Thymus (tissue), 11 donors: Measurements from ENCODE around the gene PARD6A. TPM values are rescaled to one million over a fixed set of nuclear protein-coding genes. Genes with fewer than 3 reads are reported as not detected.

Source experiments
- DNase-seq, 9 donors: peaks; one replicate each; pipeline ENCODE4 v3.0.0-alpha.2; 2013; ENCODE audit warnings: low spot score in 9 of 9, low read depth in 6 of 9, missing footprints in 1 of 9
- H3K27ac ChIP-seq, 2 donors: one replicate each; pipeline ENCODE4 v1.5.1; 2013; ENCODE audit warnings: control low read depth in 1 of 2, low read depth in 1 of 2, low read length in 1 of 2, mild to moderate bottlenecking in 1 of 2, moderate library complexity in 1 of 2
- H3K27me3 ChIP-seq, 2 donors: one replicate each; pipeline ENCODE4 v1.5.1; 2013; ENCODE audit warnings: low read length in 1 of 2; ENCODE audit not compliant: control insufficient read depth in 2 of 2, insufficient read depth in 1 of 2
- H3K36me3 ChIP-seq, 2 donors: one replicate each; pipeline ENCODE4 v1.5.1; 2013; ENCODE audit warnings: low read length in 1 of 2, mild to moderate bottlenecking in 1 of 2, moderate library complexity in 1 of 2; ENCODE audit not compliant: control insufficient read depth in 2 of 2, insufficient read depth in 2 of 2
- H3K4me1 ChIP-seq, 2 donors: one replicate each; pipeline ENCODE4 v1.5.1; 2013; ENCODE audit warnings: low read length in 2 of 2; ENCODE audit not compliant: control insufficient read depth in 2 of 2, insufficient read depth in 2 of 2
- H3K4me3 ChIP-seq, 2 donors: one replicate each; pipeline ENCODE4 v1.5.1; 2013; ENCODE audit warnings: low read length in 2 of 2, control low read depth in 1 of 2, mild to moderate bottlenecking in 1 of 2
- H3K9me3 ChIP-seq, 2 donors: one replicate each; pipeline ENCODE4 v1.5.1; 2013; ENCODE audit warnings: low read length in 1 of 2, mild to moderate bottlenecking in 1 of 2; ENCODE audit not compliant: control insufficient read depth in 2 of 2, insufficient read depth in 1 of 2
- WGBS: extraction: QIAGEN DNeasy Blood & Tissue Kit; methylation state at CpG from one replicate; pipeline ENCODE4 v1.1.7; 2013; 5-methylcytosine and 5-hydroxymethylcytosine counted together
- polyA plus RNA-seq: library from polyadenylated mRNA; stranded (reverse); fragments of 200-250 nt; gene quantifications from one replicate; pipeline ENCODE4 v1.2.3, GENCODE V29; 2013
- total RNA-seq: library from RNA; stranded (reverse); fragments of 120-200 nt; gene quantifications from one replicate; pipeline ENCODE4 v1.2.4, GENCODE V29; 2013
- donor health status: healthy.

PARD6A gene
- total and polyA plus RNA-seq, 2 donors = 4.6 to 5.9 TPM

- Histone ChIP-seq H3K4me3 (peak overlapping the region in 1 of 2 donors; percentile 83), H3K27ac (peak overlapping the region; percentile 18 to 47), H3K36me3 (peaks cover 38 to 42% of the 10 kb centered on the region in 2 donors), H3K4me1 (peaks cover 6 to 29% of the 10 kb centered on the region in 2 donors), H3K27me3 (peaks cover 0 to 14% of the 10 kb centered on the region in 2 donors), H3K9me3 (no peaks in the 10 kb centered on the region)
- WGBS = over 99% methylated on average over 9 of the region's 9 CpGs
- DNase-seq = no peak
Measured at GRCh38 chr16:67644038-67644437, 16.7 kb upstream of the PARD6A start.

- 57% methylated on average over 15 of the region's 15 CpGs for WGBS
- peaks cover 6 to 29% of the 10 kb centered on the region in 2 donors for H3K4me1 ChIP-seq
- H3K9me3 ChIP-seq = no peaks in the 10 kb centered on the region
- H3K27ac ChIP-seq = peak overlapping the region; percentile 68 to 89
- peaks cover 0 to 24% of the 10 kb centered on the region in 2 donors for H3K27me3 ChIP-seq
- DNase-seq = no peak
- peak overlapping the region; percentile 82 to 83 for H3K4me3 ChIP-seq
- peaks cover 43 to 46% of the 10 kb centered on the region in 2 donors for H3K36me3 ChIP-seq
Measured at GRCh38 chr16:67645397-67646121, 15.2 kb upstream of the PARD6A start.

DNA sequence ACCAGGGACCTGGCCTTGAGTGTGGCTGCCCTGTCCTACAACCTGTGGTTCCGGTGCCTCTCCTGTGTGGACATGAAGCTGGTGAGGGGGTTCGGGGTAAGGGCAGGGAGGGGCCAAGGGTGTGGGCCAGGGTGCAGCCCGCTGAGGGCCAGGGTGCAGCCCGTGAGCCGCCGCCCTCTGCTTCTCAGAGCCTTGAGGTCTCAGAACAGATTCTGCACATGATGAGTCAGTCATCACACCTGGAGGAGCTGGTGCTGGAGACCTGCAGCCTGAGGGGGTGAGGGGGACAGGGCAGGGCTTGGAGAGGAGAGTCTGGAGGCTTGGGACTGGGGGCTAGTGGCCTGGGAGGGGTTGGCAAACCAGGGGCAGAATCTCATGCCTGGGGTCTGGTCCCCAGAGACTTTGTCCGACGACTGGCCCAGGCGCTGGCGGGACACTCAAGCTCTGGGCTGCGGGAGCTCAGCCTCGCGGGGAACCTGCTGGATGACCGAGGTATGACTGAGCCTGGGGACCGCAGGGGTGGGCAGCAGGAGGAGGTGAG is 13.6 kb upstream of the PARD6A start:
- H3K36me3 ChIP-seq = peaks cover 57% of the 10 kb centered on the region in 2 donors
- H3K27me3 ChIP-seq = peaks cover 0 to 24% of the 10 kb centered on the region in 2 donors
- DNase-seq = no peak
- no peak overlapping the region for H3K27ac ChIP-seq
- peaks cover 6 to 29% of the 10 kb centered on the region in 2 donors for H3K4me1 ChIP-seq
- no peaks in the 10 kb centered on the region for H3K9me3 ChIP-seq
- WGBS = 96% methylated on average over 15 of the region's 15 CpGs
- H3K4me3 ChIP-seq = no peak overlapping the region

DNA sequence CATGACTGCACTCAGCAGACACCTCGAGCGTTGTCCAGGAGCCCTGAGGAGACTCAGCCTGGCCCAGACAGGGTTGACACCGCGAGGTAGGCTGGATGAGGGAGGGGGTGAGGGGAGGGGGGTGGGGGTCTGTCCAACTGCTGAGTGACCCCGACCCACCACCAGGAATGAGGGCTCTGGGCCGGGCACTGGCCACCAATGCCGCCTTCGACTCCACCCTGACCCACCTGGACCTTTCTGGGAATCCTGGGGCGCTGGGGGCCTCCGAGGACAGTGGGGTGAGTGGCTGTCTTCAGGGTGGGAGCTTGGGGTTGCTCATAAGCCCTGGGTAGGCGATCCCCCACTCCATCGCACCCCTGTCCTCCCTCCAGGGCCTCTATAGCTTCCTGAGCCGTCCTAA is 13.1 kb upstream of the PARD6A start:
- DNase-seq = no peak
- Histone ChIP-seq H3K4me1 (peaks cover 6 to 31% of the 10 kb centered on the region in 2 donors), H3K27ac (no peak overlapping the region), H3K4me3 (no peak overlapping the region), H3K36me3 (peaks cover 60 to 62% of the 10 kb centered on the region in 2 donors), H3K9me3 (no peaks in the 10 kb centered on the region), H3K27me3 (peaks cover 0 to 24% of the 10 kb centered on the region in 2 donors)
- WGBS = 96% methylated on average over 13 of the region's 13 CpGs

GRCh38 chr16:67648088-67648763 is 12.5 kb upstream of the PARD6A start:
- Histone ChIP-seq H3K4me1 (peaks cover 6 to 33% of the 10 kb centered on the region in 2 donors), H3K4me3 (no peak overlapping the region), H3K27ac (no peak overlapping the region), H3K27me3 (peaks cover 0 to 26% of the 10 kb centered on the region in 2 donors), H3K36me3 (peaks cover 60 to 67% of the 10 kb centered on the region in 2 donors), H3K9me3 (no peaks in the 10 kb centered on the region)
- DNase-seq = no peak
- WGBS = 92% methylated on average over 65 of the region's 65 CpGs

- DNase-seq = no peak
- 94% methylated on average over 35 of the region's 35 CpGs for WGBS
Measured at GRCh38 chr16:67648764-67649407, 11.9 kb upstream of the PARD6A start.

DNA sequence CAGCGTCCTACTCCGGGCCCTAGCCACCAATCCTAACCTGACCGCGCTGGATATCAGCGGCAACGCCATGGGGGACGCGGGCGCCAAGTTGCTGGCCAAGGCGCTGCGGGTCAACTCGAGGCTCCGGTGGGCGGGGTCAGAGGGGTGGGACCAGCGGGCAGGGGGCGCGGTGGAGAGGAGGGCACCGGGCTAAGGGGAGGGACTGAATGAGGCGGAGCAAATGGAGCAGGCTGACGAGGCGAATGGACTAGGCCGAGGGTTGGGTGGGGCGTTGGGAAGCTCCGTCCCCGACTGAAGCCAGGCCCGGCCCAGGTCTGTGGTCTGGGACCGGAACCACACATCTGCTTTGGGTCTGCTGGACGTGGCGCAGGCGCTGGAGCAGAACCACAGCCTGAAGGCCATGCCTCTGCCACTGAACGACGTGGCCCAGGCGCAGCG is 11.2 kb upstream of the PARD6A start:
- WGBS = 95% methylated on average over 34 of the region's 34 CpGs
- H3K4me1 ChIP-seq = peaks cover 6 to 25% of the 10 kb centered on the region in 2 donors
- DNase-seq = no peak
- H3K4me3 ChIP-seq = no peak overlapping the region
- peaks cover 0 to 36% of the 10 kb centered on the region in 2 donors for H3K27me3 ChIP-seq
- peaks cover 65 to 80% of the 10 kb centered on the region in 2 donors for H3K36me3 ChIP-seq
- H3K27ac ChIP-seq = no peak overlapping the region
- H3K9me3 ChIP-seq = no peaks in the 10 kb centered on the region

More at GRCh38 chr16:67648764-67649407, 11.9 kb upstream of the PARD6A start:
- Histone ChIP-seq H3K9me3 (no peaks in the 10 kb centered on the region), H3K4me3 (no peak overlapping the region), H3K27me3 (peaks cover 0 to 30% of the 10 kb centered on the region in 2 donors), H3K27ac (no peak overlapping the region), H3K4me1 (peaks cover 6 to 32% of the 10 kb centered on the region in 2 donors), H3K36me3 (peaks cover 60 to 73% of the 10 kb centered on the region in 2 donors)

DNA sequence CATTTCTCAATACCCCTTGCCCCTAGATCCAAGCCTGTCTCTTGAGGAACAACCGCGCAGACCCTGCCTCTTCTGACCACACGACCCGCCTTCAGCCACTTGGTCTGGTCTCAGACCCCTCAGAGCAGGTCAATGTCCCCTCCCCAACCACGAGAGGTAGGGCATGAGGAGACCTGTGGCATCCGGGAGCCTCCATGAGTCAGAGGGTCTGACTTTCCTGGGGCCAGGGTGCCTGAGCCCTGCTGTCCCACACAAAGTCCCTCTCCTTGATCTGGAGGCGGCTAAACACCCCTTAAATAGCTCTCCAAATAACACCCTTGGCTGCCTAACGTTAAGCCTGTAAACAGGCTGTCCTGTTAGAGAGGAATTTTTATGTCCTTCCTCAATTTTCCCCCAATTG is 10.7 kb upstream of the PARD6A start:
- DNase-seq = no peak
- Histone ChIP-seq H3K27me3 (peaks cover 0 to 36% of the 10 kb centered on the region in 2 donors), H3K9me3 (no peaks in the 10 kb centered on the region), H3K4me3 (no peak overlapping the region), H3K36me3 (peaks cover 70 to 85% of the 10 kb centered on the region in 2 donors), H3K4me1 (peaks cover 6 to 23% of the 10 kb centered on the region in 2 donors), H3K27ac (no peak overlapping the region)
- WGBS = 95% methylated on average over 8 of the region's 8 CpGs
